WERI-Rb-1 (cell line): Measurements from ENCODE around the gene RPP30.
A peak's percentile ranks its signal among the peaks of the same experiment; 100 is the strongest.
"Not testable (repeated sequence)": the region's sequence is repeated elsewhere in the genome, so short reads cannot be mapped to it uniquely, and the experiment has no call there.

ENCODE experiments used
- DNase-seq: peaks from one replicate; pipeline ENCODE4 v3.0.0-alpha.2; 2020
- H3K27ac ChIP-seq: fragments of 250-450 bp; sonication (Bioruptor Pico); 2 replicates; pipeline ENCODE4 v1.5.1; 2020; ENCODE audit warnings: mild to moderate bottlenecking, moderate library complexity
- H3K27me3 ChIP-seq: fragments of 250-450 bp; sonication (Bioruptor Pico); 2 replicates; pipeline ENCODE4 v1.5.1; 2021; ENCODE audit warnings: mild to moderate bottlenecking, low read depth, moderate library complexity; ENCODE audit not compliant: insufficient read depth, severe bottlenecking
- H3K36me3 ChIP-seq: fragments of 250-450 bp; sonication (Bioruptor Pico); 2 replicates; pipeline ENCODE4 v1.5.1; 2020; ENCODE audit warnings: mild to moderate bottlenecking, moderate library complexity
- H3K4me3 ChIP-seq: 2 replicates; pipeline ENCODE4 v1.5.1; 2011; ENCODE audit warnings: low read depth, mild to moderate bottlenecking, control low read depth, low read length
- H3K9me3 ChIP-seq: fragments of 250-450 bp; sonication (Bioruptor Pico); 2 replicates; pipeline ENCODE4 v1.5.1; 2021; ENCODE audit warnings: mild to moderate bottlenecking, moderate library complexity; ENCODE audit not compliant: severe bottlenecking
- TF ChIP-seq, protein P1 (sequence below): IDR thresholded peaks from 2 replicates; pipeline ENCODE4 v1.5.1; 2011; ENCODE audit warnings: low read depth, mild to moderate bottlenecking, control low read depth, inconsistent platforms, low read length

The RPP30 gene

DNA sequence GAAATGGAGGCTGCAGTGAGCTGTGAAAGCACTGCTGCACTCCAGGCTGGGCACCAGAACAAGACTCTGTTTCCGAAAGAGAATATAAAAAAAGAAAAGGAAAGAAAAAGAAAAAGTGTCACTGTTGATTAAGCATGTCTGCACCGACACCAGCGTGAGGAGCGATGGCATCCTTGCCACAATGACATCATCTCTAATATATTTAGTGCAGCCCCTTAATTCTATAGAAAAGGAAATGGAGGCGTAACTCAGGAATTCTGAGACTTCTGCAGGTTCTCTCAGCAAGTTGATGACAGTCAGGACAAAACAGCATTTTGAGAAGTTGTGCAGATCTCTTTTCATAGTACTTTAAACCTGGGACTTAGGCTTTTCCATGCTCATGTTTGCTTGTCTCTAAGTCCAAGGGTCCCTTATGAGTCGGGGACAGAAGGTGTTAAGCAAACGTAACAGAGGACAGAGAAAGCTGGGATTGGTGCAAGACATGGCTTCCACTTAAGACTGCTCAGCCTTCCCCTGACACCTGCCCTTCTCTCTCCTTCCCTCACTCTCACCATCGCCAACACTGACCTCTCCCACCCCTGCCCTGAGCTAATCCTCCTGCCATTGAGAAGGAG lies 66.0 kb downstream of the RPP30 start:
- no peaks in the 10 kb centered on the region for H3K36me3 ChIP-seq
- no peaks in the 10 kb centered on the region for H3K27me3 ChIP-seq
- DNase-seq, result peak; percentile 32
- no peak overlapping the region for H3K27ac ChIP-seq
- TF ChIP-seq, protein P1, sequence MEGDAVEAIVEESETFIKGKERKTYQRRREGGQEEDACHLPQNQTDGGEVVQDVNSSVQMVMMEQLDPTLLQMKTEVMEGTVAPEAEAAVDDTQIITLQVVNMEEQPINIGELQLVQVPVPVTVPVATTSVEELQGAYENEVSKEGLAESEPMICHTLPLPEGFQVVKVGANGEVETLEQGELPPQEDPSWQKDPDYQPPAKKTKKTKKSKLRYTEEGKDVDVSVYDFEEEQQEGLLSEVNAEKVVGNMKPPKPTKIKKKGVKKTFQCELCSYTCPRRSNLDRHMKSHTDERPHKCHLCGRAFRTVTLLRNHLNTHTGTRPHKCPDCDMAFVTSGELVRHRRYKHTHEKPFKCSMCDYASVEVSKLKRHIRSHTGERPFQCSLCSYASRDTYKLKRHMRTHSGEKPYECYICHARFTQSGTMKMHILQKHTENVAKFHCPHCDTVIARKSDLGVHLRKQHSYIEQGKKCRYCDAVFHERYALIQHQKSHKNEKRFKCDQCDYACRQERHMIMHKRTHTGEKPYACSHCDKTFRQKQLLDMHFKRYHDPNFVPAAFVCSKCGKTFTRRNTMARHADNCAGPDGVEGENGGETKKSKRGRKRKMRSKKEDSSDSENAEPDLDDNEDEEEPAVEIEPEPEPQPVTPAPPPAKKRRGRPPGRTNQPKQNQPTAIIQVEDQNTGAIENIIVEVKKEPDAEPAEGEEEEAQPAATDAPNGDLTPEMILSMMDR, result no peak
- no peaks in the 10 kb centered on the region for H3K9me3 ChIP-seq
- H3K4me3 ChIP-seq, result no peak overlapping the region

DNA sequence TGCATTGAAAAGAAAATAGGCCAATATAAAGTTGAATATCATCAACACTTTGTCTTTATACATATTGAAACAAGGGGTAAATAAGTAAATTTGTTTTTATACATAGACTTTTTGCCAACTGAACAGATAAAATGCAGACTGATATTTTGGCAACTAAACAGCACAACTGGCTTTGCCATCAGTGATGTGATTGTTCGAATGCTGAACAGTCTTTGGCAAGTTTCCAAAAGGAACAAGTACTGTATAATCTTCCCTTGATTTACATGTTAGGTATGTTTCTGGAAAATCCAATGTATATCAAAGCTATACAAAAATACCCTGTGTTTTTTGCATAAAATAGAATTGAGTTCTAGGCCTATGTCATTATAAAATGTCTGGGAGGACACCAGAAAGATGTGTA lies 67.3 kb downstream of the RPP30 start:
- Histone ChIP-seq H3K27ac (no peak overlapping the region), H3K9me3 (no peaks in the 10 kb centered on the region), H3K4me3 (no peak overlapping the region), H3K27me3 (no peaks in the 10 kb centered on the region), H3K36me3 (no peaks in the 10 kb centered on the region)
- no peak for DNase-seq
- TF ChIP-seq, protein P1, result no peak

DNA sequence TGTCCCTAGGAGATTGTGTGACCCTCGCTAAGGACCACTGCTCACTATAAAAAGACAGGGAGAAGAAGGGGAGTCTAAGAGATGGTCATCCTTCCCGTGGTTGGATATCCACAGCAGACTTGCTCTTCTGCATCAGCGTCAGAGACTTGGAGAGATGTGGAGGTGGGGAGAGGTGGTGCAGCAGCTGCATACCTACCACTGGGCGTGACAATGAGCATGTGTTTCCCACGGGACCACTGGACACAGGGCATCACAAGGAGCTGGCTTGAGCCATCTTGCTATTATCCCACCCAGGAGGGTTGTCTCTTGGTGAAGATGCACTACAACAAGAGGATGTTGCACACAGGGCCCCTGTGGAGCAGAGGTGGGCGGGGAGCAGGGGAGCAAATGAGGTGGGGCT lies 67.9 kb downstream of the RPP30 start:
- H3K9me3 ChIP-seq, result no peaks in the 10 kb centered on the region
- no peaks in the 10 kb centered on the region for H3K27me3 ChIP-seq
- no peaks in the 10 kb centered on the region for H3K36me3 ChIP-seq

DNA sequence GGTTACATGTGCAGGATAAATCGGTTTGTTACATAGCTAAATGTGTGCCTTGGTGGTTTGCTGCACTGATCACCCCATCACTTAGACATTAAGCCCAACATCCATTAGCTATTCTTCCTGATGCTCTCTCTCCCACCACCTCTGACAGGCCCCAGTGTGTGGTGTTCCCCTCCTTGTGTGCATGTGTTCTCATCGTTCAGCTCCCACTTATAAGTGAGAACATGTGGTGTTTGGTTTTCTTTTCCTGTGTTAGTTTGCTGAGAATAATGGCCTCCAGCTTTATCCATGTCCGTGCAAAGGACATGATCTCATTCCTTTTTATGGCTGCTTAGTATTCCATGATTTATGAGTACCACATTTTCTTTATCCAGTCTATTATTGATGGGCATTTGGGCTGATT lies 71.2 kb downstream of the RPP30 start:
- not testable (repeated sequence) for DNase-seq, H3K27ac ChIP-seq, H3K4me3 ChIP-seq, H3K27me3 ChIP-seq, H3K9me3 ChIP-seq, H3K36me3 ChIP-seq

More for the DNA sequence above, 67.9 kb downstream of the RPP30 start:
- H3K27ac ChIP-seq, result no peak overlapping the region
- no peak overlapping the region for H3K4me3 ChIP-seq
- no peak for DNase-seq
- TF ChIP-seq, protein P1, result no peak

DNA sequence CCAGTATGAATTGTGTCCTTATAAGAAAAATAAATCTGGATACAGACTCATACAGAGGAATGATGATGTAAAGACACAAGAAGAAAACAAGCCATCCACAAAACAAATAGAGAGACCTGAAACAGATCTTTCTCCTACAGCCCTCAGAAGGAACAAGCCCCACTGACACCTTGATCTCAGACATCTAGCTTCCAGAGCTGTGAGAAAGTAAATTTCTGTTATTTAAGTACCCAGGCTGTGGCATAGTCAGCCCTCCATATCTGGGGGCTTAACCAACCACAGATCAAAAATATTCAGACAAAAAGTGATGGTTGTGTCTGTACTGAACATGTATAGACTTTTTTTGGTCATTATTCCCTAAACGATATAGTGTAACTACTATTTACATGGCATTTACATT lies 73.0 kb downstream of the RPP30 start:
- Histone ChIP-seq H3K9me3 (no peaks in the 10 kb centered on the region), H3K4me3 (no peak overlapping the region), H3K36me3 (no peaks in the 10 kb centered on the region), H3K27me3 (no peaks in the 10 kb centered on the region), H3K27ac (no peak overlapping the region)
- TF ChIP-seq, protein P1, result no peak
- no peak for DNase-seq

DNA sequence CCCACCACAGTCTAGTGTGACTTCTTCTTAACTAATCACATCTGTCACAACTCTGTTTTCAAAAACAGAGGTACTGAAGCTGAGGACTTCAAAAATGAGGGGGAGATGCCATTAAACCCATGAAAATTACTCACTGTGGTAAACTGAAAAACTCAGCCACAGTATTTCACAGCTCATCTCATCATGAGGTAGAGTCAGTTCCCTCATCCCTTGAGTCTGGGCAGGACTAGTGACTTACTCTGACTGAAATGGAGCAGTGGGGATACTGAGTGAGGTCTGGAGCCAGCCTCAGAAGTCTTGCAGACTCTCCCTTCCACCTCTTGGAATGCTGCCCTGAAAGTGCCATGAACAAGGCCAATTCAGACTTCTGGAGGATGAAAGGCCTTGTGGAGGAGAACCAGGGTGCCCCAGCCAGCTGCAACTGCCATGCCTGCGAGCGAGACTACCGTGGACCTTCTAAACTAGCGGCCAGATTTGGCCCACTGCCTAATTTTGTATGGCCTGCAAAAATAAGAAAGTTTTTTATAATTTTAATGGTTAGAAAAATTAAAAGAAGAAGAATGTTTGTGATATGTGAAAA lies 73.8 kb downstream of the RPP30 start:
- H3K27ac ChIP-seq, result no peak overlapping the region
- no peaks in the 10 kb centered on the region for H3K36me3 ChIP-seq
- no peak for DNase-seq
- H3K27me3 ChIP-seq, result no peaks in the 10 kb centered on the region
- H3K4me3 ChIP-seq, result no peak overlapping the region
- no peaks in the 10 kb centered on the region for H3K9me3 ChIP-seq
- TF ChIP-seq, protein P1, result no peak
